Panc1 (cell line): Measurements from ENCODE around the gene PCNX2. TPM values are rescaled to one million over a fixed set of nuclear protein-coding genes. Genes with fewer than 3 reads are reported as not detected.

ENCODE experiments used
- ATAC-seq: fragments of 200-7000 bp; cut with Tn5 transposase; 2 replicates; pipeline ENCODE4 v1.9.1; 2020; ENCODE audit warnings: mild to moderate bottlenecking, moderate library complexity
- BruUV-seq: library from RNA; stranded (reverse); fragments of 400-500 nt; replicated peaks from 2 replicates; lab custom pipeline; 2021; lab: Mats Ljungman, UMichigan
- CTCF ChIA-PET: fragments of 300-600 bp; sonication (Branson Sonifier 250); formaldehyde crosslinking; loops from one replicate; lab custom pipeline; 2022; ENCODE audit warnings: antibody characterized with exemption; lab: Charles Lee
- POLR2A ChIA-PET: fragments of 300-600 bp; sonication (Branson Sonifier 250); formaldehyde crosslinking; loops from one replicate; lab custom pipeline; 2022; ENCODE audit warnings: antibody characterized with exemption; lab: Charles Lee
- DNase-seq: peaks from one replicate; pipeline ENCODE4 v3.0.0-alpha.2; 2010; ENCODE audit warnings: low read depth, low spot score
- H3K27ac ChIP-seq: 2 replicates; pipeline ENCODE4 v1.5.1; 2011; ENCODE audit warnings: mild to moderate bottlenecking, low read length, inconsistent platforms
- H3K27me3 ChIP-seq: fragments of 200-500 bp; sonication (Bioruptor generic); 2 replicates; pipeline ENCODE4 v1.6.0; 2014; ENCODE audit warnings: low read length, inconsistent platforms; ENCODE audit not compliant: control insufficient read depth, insufficient read depth
- H3K36me3 ChIP-seq: fragments of 200-500 bp; sonication (Bioruptor generic); 2 replicates; pipeline ENCODE4 v1.5.1; 2014; ENCODE audit warnings: inconsistent platforms, mild to moderate bottlenecking, low read length, moderate library complexity; ENCODE audit not compliant: control insufficient read depth, insufficient read depth
- H3K4me1 ChIP-seq: 2 replicates; pipeline ENCODE4 v1.5.1; 2011; ENCODE audit warnings: inconsistent platforms, mild to moderate bottlenecking, low read length, moderate library complexity; ENCODE audit not compliant: control insufficient read depth, insufficient read depth
- H3K4me3 ChIP-seq, 2 experiments: 2 replicates each; pipeline ENCODE4 v1.5.1; 2011 to 2012; ENCODE audit warnings: low read depth in 2 of 2, low read length in 2 of 2, mild to moderate bottlenecking in 2 of 2, inconsistent platforms in 1 of 2, moderate library complexity in 1 of 2
- H3K9me3 ChIP-seq: fragments of 200-500 bp; sonication (Bioruptor generic); 2 replicates; pipeline ENCODE4 v1.5.1; 2014; ENCODE audit warnings: low read depth, mild to moderate bottlenecking, inconsistent platforms, low read length, moderate library complexity; ENCODE audit not compliant: control insufficient read depth, insufficient read depth
- CTCF ChIP-seq: fragments of 450-650 bp; IDR thresholded peaks from 2 replicates; pipeline ENCODE4 v1.5.1; 2017; ENCODE audit warnings: mild to moderate bottlenecking
- POLR2AphosphoS5 ChIP-seq: IDR thresholded peaks from 2 replicates; pipeline ENCODE4 v1.6.1; 2012; ENCODE audit warnings: mild to moderate bottlenecking, low read depth, low read length, moderate library complexity
- REST ChIP-seq, 2 experiments: IDR thresholded peaks; 2 replicates each; pipeline ENCODE4 v1.6.1; 2011 to 2012; ENCODE audit warnings: low read depth in 2 of 2, control low read depth in 1 of 2, low read length in 1 of 2, mild to moderate bottlenecking in 1 of 2, moderate library complexity in 1 of 2; ENCODE audit not compliant: insufficient read depth in 1 of 2
- SIN3A ChIP-seq: IDR thresholded peaks from 2 replicates; pipeline ENCODE4 v1.6.1; 2012; ENCODE audit warnings: low read depth, mild to moderate bottlenecking, low read length, moderate library complexity, borderline replicate concordance; ENCODE audit not compliant: insufficient read depth
- TCF7L2 ChIP-seq: IDR thresholded peaks from 2 replicates; pipeline ENCODE4 v1.6.1; 2011; ENCODE audit warnings: mild to moderate bottlenecking, low read depth, low read length, inconsistent platforms
- in situ Hi-C: cut with HindIII; loops from 2 replicates; pipeline ENCODE4 v1.10.0; 2016; ENCODE audit warnings: low sequenced_read_pairs, low pct_unique_long_range_greater_than_20kb
- intact Hi-C: fragments of 100-400 bp; cut with micrococcal nuclease; formaldehyde crosslinking; loops from one replicate; pipeline ENCODE4 v1.10.0; 2022; ENCODE audit not compliant: unreplicated experiment
- total RNA-seq: library from RNA; stranded (reverse); gene quantifications from one replicate; pipeline ENCODE4 v1.2.1, GENCODE V29; 2021; ENCODE audit not compliant: unreplicated experiment

Gene PCNX2
- total RNA-seq, 1 experiment from 2014 or later = 2.6 TPM

- POLR2A ChIA-PET = no interaction called here
- intact Hi-C loops = no loop called here
- no peak overlapping the region for H3K27ac ChIP-seq
- H3K4me3 ChIP-seq = no peak overlapping the region
- H3K36me3 ChIP-seq = no peaks in the 10 kb centered on the region
- H3K4me1 ChIP-seq = no peaks in the 10 kb centered on the region
- no peaks in the 10 kb centered on the region for H3K9me3 ChIP-seq
- in situ Hi-C loops = no loop called here
- CTCF ChIA-PET = no interaction called here
- ATAC-seq (no peak), DNase-seq (no peak)
- no TSS peak for BruUV-seq
- no peaks in the 10 kb centered on the region for H3K27me3 ChIP-seq
- no peak for TF ChIP-seq REST (IDR thresholded peaks at IDR 0.05; ENCODE audit: insufficient read depth in 1 of 2, low read depth in 2 of 2, low read length in 1 of 2)
- no peak for TF ChIP-seq TCF7L2
- TF ChIP-seq CTCF = no peak
- no peak for TF ChIP-seq POLR2AphosphoS5
- no peak for TF ChIP-seq SIN3A
Observed at GRCh38 chr1:233183226-233184020, 112.1 kb downstream of the PCNX2 start.

- intact Hi-C loops = no loop called here
- no peak for DNase-seq
- ATAC-seq = no peak
- H3K9me3 ChIP-seq = no peaks in the 10 kb centered on the region
- BruUV-seq = no TSS peak
- in situ Hi-C loops = no loop called here
- no peaks in the 10 kb centered on the region for H3K36me3 ChIP-seq
- no peaks in the 10 kb centered on the region for H3K4me1 ChIP-seq
- TF ChIP-seq REST (IDR thresholded peaks at IDR 0.05; ENCODE audit: insufficient read depth in 1 of 2, low read depth in 2 of 2, low read length in 1 of 2) = no peak
- TF ChIP-seq SIN3A = no peak
- TF ChIP-seq POLR2AphosphoS5 = no peak
- no peak for TF ChIP-seq TCF7L2
- no peak for TF ChIP-seq CTCF
- ChIA-PET CTCF (no interaction called here), POLR2A (no interaction called here)
- H3K4me3 ChIP-seq = no peak overlapping the region
- H3K27ac ChIP-seq = no peak overlapping the region
- no peaks in the 10 kb centered on the region for H3K27me3 ChIP-seq
Observed at GRCh38 chr1:233182587-233182986, 112.9 kb downstream of the PCNX2 start.
